NCI-H82 treated with DMSO at 0.1 percent for 48 hours (cell line): Measurements from ENCODE around the gene NAPA.
A peak's percentile ranks its signal among the peaks of the same experiment; 100 is the strongest.

Experiments used
- DNase-seq: peaks from one replicate; lab custom pipeline; 2025; ENCODE audit not compliant: unreplicated experiment; lab: John Stamatoyannopoulos, UW

The NAPA gene

GRCh38 chr19:47464675-47465419, 50.0 kb downstream of the NAPA start:
- no peak for DNase-seq

GRCh38 chr19:47461876-47462275, 53.0 kb downstream of the NAPA start:
- no peak for DNase-seq

GRCh38 chr19:47459477-47459876, 55.4 kb downstream of the NAPA start:
- no peak for DNase-seq

- no peak for DNase-seq
Measured at GRCh38 chr19:47458672-47459071, 56.2 kb downstream of the NAPA start.

GRCh38 chr19:47456721-47457474, 58.0 kb downstream of the NAPA start:
- DNase-seq: no peak

GRCh38 chr19:47450478-47450877, 64.4 kb downstream of the NAPA start:
- DNase-seq: no peak

GRCh38 chr19:47448360-47448727, 66.5 kb downstream of the NAPA start:
- no peak for DNase-seq

- DNase-seq: peak; percentile 95
Measured at GRCh38 chr19:47447470-47448359, 67.1 kb downstream of the NAPA start.

GRCh38 chr19:47446534-47447469, 68.1 kb downstream of the NAPA start:
- DNase-seq: peak; percentile 95

GRCh38 chr19:47445937-47446402, 68.9 kb downstream of the NAPA start:
- DNase-seq: peak; percentile 57

- DNase-seq: no peak
Measured at GRCh38 chr19:47445527-47445926, 69.3 kb downstream of the NAPA start.

GRCh38 chr19:47444388-47444821, 70.5 kb downstream of the NAPA start:
- no peak for DNase-seq

- DNase-seq: no peak
Measured at GRCh38 chr19:47443331-47443730, 71.5 kb downstream of the NAPA start.

- no peak for DNase-seq
Measured at GRCh38 chr19:47438793-47439220, 76.1 kb downstream of the NAPA start.
